Measurements from ENCODE around the gene C10orf67.

Gene C10orf67

GRCh38 chr10:23173214-23174073, 171.2 kb downstream of the C10orf67 start:
- Histone ChIP-seq H3K27ac (ENCODE audit: low read depth, low read length) (no peak overlapping the region), H3K27me3 (ENCODE audit: control insufficient read depth in 1 of 2, insufficient read depth in 2 of 2, low read length in 2 of 2) (peaks cover 25 to 40% of the 10 kb centered on the region in 2 donors), H3K36me3 (ENCODE audit: control insufficient read depth in 1 of 2, insufficient read depth in 2 of 2, low read length in 2 of 2) (no peaks in the 10 kb centered on the region), H3K9me3 (ENCODE audit: control insufficient read depth in 1 of 2, low read length in 2 of 2) (no peaks in the 10 kb centered on the region), H3K4me3 (ENCODE audit: low read depth in 1 of 2, low read length in 2 of 2) (no peak overlapping the region), H3K4me1 (ENCODE audit: control insufficient read depth in 1 of 2, insufficient read depth in 2 of 2, low read length in 2 of 2) (no peaks in the 10 kb centered on the region), H3K9ac (ENCODE audit: low read depth in 1 of 2, low read length in 2 of 2) (no peak overlapping the region)

- no peak overlapping the region for H3K9ac ChIP-seq (ENCODE audit: low read depth in 1 of 2, low read length in 2 of 2)
- no peak overlapping the region for H3K4me3 ChIP-seq (ENCODE audit: low read depth in 1 of 2, low read length in 2 of 2)
- H3K27ac ChIP-seq (ENCODE audit: low read depth, low read length), result no peak overlapping the region
- no peaks in the 10 kb centered on the region for H3K9me3 ChIP-seq (ENCODE audit: control insufficient read depth in 1 of 2, low read length in 2 of 2)
- no peaks in the 10 kb centered on the region for H3K4me1 ChIP-seq (ENCODE audit: control insufficient read depth in 1 of 2, insufficient read depth in 2 of 2, low read length in 2 of 2)
- no peaks in the 10 kb centered on the region for H3K36me3 ChIP-seq (ENCODE audit: control insufficient read depth in 1 of 2, insufficient read depth in 2 of 2, low read length in 2 of 2)
- peaks cover 25 to 40% of the 10 kb centered on the region in 2 donors for H3K27me3 ChIP-seq (ENCODE audit: control insufficient read depth in 1 of 2, insufficient read depth in 2 of 2, low read length in 2 of 2)
Observed at GRCh38 chr10:23172429-23173213, 172.0 kb downstream of the C10orf67 start.

- Histone ChIP-seq H3K27ac (ENCODE audit: low read depth, low read length) (no peak overlapping the region), H3K9ac (ENCODE audit: low read depth in 1 of 2, low read length in 2 of 2) (no peak overlapping the region), H3K4me1 (ENCODE audit: control insufficient read depth in 1 of 2, insufficient read depth in 2 of 2, low read length in 2 of 2) (no peaks in the 10 kb centered on the region), H3K4me3 (ENCODE audit: low read depth in 1 of 2, low read length in 2 of 2) (no peak overlapping the region), H3K9me3 (ENCODE audit: control insufficient read depth in 1 of 2, low read length in 2 of 2) (no peaks in the 10 kb centered on the region), H3K27me3 (ENCODE audit: control insufficient read depth in 1 of 2, insufficient read depth in 2 of 2, low read length in 2 of 2) (peaks cover 25 to 32% of the 10 kb centered on the region in 2 donors), H3K36me3 (ENCODE audit: control insufficient read depth in 1 of 2, insufficient read depth in 2 of 2, low read length in 2 of 2) (no peaks in the 10 kb centered on the region)
Observed at GRCh38 chr10:23171232-23171876, 173.2 kb downstream of the C10orf67 start.

GRCh38 chr10:23158370-23158769, 186.2 kb downstream of the C10orf67 start:
- Histone ChIP-seq H3K27ac (ENCODE audit: low read depth, low read length) (no peak overlapping the region), H3K9me3 (ENCODE audit: control insufficient read depth in 1 of 2, low read length in 2 of 2) (no peaks in the 10 kb centered on the region), H3K4me3 (ENCODE audit: low read depth in 1 of 2, low read length in 2 of 2) (no peak overlapping the region), H3K27me3 (ENCODE audit: control insufficient read depth in 1 of 2, insufficient read depth in 2 of 2, low read length in 2 of 2) (peaks cover 0 to 5% of the 10 kb centered on the region in 2 donors), H3K4me1 (ENCODE audit: control insufficient read depth in 1 of 2, insufficient read depth in 2 of 2, low read length in 2 of 2) (peaks cover 0 to 4% of the 10 kb centered on the region in 2 donors), H3K36me3 (ENCODE audit: control insufficient read depth in 1 of 2, insufficient read depth in 2 of 2, low read length in 2 of 2) (no peaks in the 10 kb centered on the region), H3K9ac (ENCODE audit: low read depth in 1 of 2, low read length in 2 of 2) (no peak overlapping the region)

- Histone ChIP-seq H3K4me1 (ENCODE audit: control insufficient read depth in 1 of 2, insufficient read depth in 2 of 2, low read length in 2 of 2) (peaks cover 0 to 4% of the 10 kb centered on the region in 2 donors), H3K27ac (ENCODE audit: low read depth, low read length) (no peak overlapping the region), H3K9me3 (ENCODE audit: control insufficient read depth in 1 of 2, low read length in 2 of 2) (no peaks in the 10 kb centered on the region), H3K9ac (ENCODE audit: low read depth in 1 of 2, low read length in 2 of 2) (no peak overlapping the region), H3K27me3 (ENCODE audit: control insufficient read depth in 1 of 2, insufficient read depth in 2 of 2, low read length in 2 of 2) (peaks cover 0 to 5% of the 10 kb centered on the region in 2 donors), H3K4me3 (ENCODE audit: low read depth in 1 of 2, low read length in 2 of 2) (no peak overlapping the region), H3K36me3 (ENCODE audit: control insufficient read depth in 1 of 2, insufficient read depth in 2 of 2, low read length in 2 of 2) (no peaks in the 10 kb centered on the region)
Observed at GRCh38 chr10:23157691-23158369, 186.8 kb downstream of the C10orf67 start.

- H3K27me3 ChIP-seq (ENCODE audit: control insufficient read depth in 1 of 2, insufficient read depth in 2 of 2, low read length in 2 of 2), result peaks cover 0 to 5% of the 10 kb centered on the region in 2 donors
- no peak overlapping the region for H3K4me3 ChIP-seq (ENCODE audit: low read depth in 1 of 2, low read length in 2 of 2)
- H3K4me1 ChIP-seq (ENCODE audit: control insufficient read depth in 1 of 2, insufficient read depth in 2 of 2, low read length in 2 of 2), result peaks cover 0 to 4% of the 10 kb centered on the region in 2 donors
Observed at GRCh38 chr10:23157239-23157681, 187.3 kb downstream of the C10orf67 start.

GRCh38 chr10:23156447-23157150, 188.0 kb downstream of the C10orf67 start:
- H3K27me3 ChIP-seq (ENCODE audit: control insufficient read depth in 1 of 2, insufficient read depth in 2 of 2, low read length in 2 of 2), result peaks cover 0 to 5% of the 10 kb centered on the region in 2 donors
- no peak overlapping the region for H3K9ac ChIP-seq (ENCODE audit: low read depth in 1 of 2, low read length in 2 of 2)
- no peak overlapping the region for H3K4me3 ChIP-seq (ENCODE audit: low read depth in 1 of 2, low read length in 2 of 2)
- H3K9me3 ChIP-seq (ENCODE audit: control insufficient read depth in 1 of 2, low read length in 2 of 2), result no peaks in the 10 kb centered on the region
- H3K27ac ChIP-seq (ENCODE audit: low read depth, low read length), result no peak overlapping the region
- H3K36me3 ChIP-seq (ENCODE audit: control insufficient read depth in 1 of 2, insufficient read depth in 2 of 2, low read length in 2 of 2), result no peaks in the 10 kb centered on the region
- H3K4me1 ChIP-seq (ENCODE audit: control insufficient read depth in 1 of 2, insufficient read depth in 2 of 2, low read length in 2 of 2), result peaks cover 0 to 4% of the 10 kb centered on the region in 2 donors

More at GRCh38 chr10:23157239-23157681, 187.3 kb downstream of the C10orf67 start:
- Histone ChIP-seq H3K36me3 (ENCODE audit: control insufficient read depth in 1 of 2, insufficient read depth in 2 of 2, low read length in 2 of 2) (no peaks in the 10 kb centered on the region), H3K27ac (ENCODE audit: low read depth, low read length) (no peak overlapping the region), H3K9ac (ENCODE audit: low read depth in 1 of 2, low read length in 2 of 2) (no peak overlapping the region), H3K9me3 (ENCODE audit: control insufficient read depth in 1 of 2, low read length in 2 of 2) (no peaks in the 10 kb centered on the region)

GRCh38 chr10:23155169-23155568, 189.4 kb downstream of the C10orf67 start:
- Histone ChIP-seq H3K9ac (ENCODE audit: low read depth in 1 of 2, low read length in 2 of 2) (no peak overlapping the region), H3K9me3 (ENCODE audit: control insufficient read depth in 1 of 2, low read length in 2 of 2) (no peaks in the 10 kb centered on the region), H3K4me1 (ENCODE audit: control insufficient read depth in 1 of 2, insufficient read depth in 2 of 2, low read length in 2 of 2) (peaks cover 0 to 4% of the 10 kb centered on the region in 2 donors), H3K27ac (ENCODE audit: low read depth, low read length) (no peak overlapping the region), H3K4me3 (ENCODE audit: low read depth in 1 of 2, low read length in 2 of 2) (no peak overlapping the region), H3K36me3 (ENCODE audit: control insufficient read depth in 1 of 2, insufficient read depth in 2 of 2, low read length in 2 of 2) (no peaks in the 10 kb centered on the region), H3K27me3 (ENCODE audit: control insufficient read depth in 1 of 2, insufficient read depth in 2 of 2, low read length in 2 of 2) (peaks cover 0 to 5% of the 10 kb centered on the region in 2 donors)

Measured in duodenal mucosa (tissue), 2 donors.